HL-60 (cell line): ENCODE results near the gene ABCC1.
"Not testable (repeated sequence)": the region's sequence is repeated elsewhere in the genome, so short reads cannot be mapped to it uniquely, and the experiment has no call there.

Experiments
- DNase-seq, 2 experiments: peaks; one replicate each; pipeline ENCODE4 v3.0.0-alpha.2; 2010 to 2020; ENCODE audit warnings: low read depth in 1 of 2, low spot score in 1 of 2
- H3K27ac ChIP-seq: fragments of 250-450 bp; sonication (Bioruptor Pico); replicated peaks from 2 replicates; pipeline ENCODE4 v1.5.1; 2020; ENCODE audit warnings: mild to moderate bottlenecking, moderate library complexity
- H3K27me3 ChIP-seq: fragments of 250-450 bp; sonication (Bioruptor Pico); 2 replicates; pipeline ENCODE4 v1.5.1; 2021; ENCODE audit warnings: mild to moderate bottlenecking, moderate library complexity; ENCODE audit not compliant: insufficient read depth, poor library complexity, severe bottlenecking
- H3K4me3 ChIP-seq: replicated peaks from 2 replicates; pipeline ENCODE4 v1.5.1; 2011; ENCODE audit warnings: mild to moderate bottlenecking, control low read depth, low read length; ENCODE audit not compliant: insufficient read depth
- GABPA ChIP-seq: IDR thresholded peaks from 2 replicates; pipeline ENCODE4 v1.6.1; 2012; ENCODE audit warnings: low read depth
- POLR2AphosphoS5 ChIP-seq: IDR thresholded peaks from 2 replicates; pipeline ENCODE4 v1.6.1; 2012; ENCODE audit warnings: low read depth
- REST ChIP-seq: IDR thresholded peaks from 2 replicates; pipeline ENCODE4 v1.6.1; 2012; ENCODE audit warnings: low read depth; ENCODE audit not compliant: insufficient replicate concordance
- SPI1 ChIP-seq: IDR thresholded peaks from 2 replicates; pipeline ENCODE4 v1.6.1; 2012; ENCODE audit warnings: low read depth, mild to moderate bottlenecking, borderline replicate concordance
- TF ChIP-seq, protein P1 (sequence below): IDR thresholded peaks from one replicate; pipeline ENCODE4 v1.5.1; 2011; ENCODE audit warnings: low read length, control low read depth, inconsistent platforms; ENCODE audit not compliant: insufficient read depth

ABCC1 gene

GRCh38 chr16:15934991-15935390, 14.4 kb upstream of the ABCC1 start:
- TF ChIP-seq REST: no peak
- no peak for TF ChIP-seq GABPA
- no peak for TF ChIP-seq SPI1
- TF ChIP-seq POLR2AphosphoS5: no peak
- TF ChIP-seq, protein P1, sequence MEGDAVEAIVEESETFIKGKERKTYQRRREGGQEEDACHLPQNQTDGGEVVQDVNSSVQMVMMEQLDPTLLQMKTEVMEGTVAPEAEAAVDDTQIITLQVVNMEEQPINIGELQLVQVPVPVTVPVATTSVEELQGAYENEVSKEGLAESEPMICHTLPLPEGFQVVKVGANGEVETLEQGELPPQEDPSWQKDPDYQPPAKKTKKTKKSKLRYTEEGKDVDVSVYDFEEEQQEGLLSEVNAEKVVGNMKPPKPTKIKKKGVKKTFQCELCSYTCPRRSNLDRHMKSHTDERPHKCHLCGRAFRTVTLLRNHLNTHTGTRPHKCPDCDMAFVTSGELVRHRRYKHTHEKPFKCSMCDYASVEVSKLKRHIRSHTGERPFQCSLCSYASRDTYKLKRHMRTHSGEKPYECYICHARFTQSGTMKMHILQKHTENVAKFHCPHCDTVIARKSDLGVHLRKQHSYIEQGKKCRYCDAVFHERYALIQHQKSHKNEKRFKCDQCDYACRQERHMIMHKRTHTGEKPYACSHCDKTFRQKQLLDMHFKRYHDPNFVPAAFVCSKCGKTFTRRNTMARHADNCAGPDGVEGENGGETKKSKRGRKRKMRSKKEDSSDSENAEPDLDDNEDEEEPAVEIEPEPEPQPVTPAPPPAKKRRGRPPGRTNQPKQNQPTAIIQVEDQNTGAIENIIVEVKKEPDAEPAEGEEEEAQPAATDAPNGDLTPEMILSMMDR: no peak
- H3K27ac ChIP-seq: no peak overlapping the region
- no peak overlapping the region for H3K4me3 ChIP-seq
- DNase-seq: no peak
- no peaks in the 10 kb centered on the region for H3K27me3 ChIP-seq

DNA sequence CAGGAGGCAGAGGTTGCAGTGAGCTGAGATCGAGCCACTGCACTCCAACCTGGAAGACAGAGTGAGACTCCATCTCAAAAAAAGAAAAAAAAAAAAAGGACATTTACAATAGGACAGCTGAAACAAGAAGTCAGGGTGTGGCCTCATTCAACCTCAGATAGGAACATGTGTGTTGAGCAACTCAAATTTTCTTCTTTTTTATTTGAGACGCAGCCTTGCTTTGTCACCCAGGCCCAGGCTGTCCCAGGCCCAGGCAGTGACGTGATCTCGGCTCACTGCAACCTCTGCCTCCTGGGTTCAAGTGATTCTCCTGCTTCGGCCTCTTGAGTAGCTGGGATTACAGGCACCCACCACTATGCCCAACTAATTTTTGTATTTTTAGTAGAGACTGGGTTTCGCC, 12.6 kb upstream of the ABCC1 start:
- peak; percentile 33; the same call in 1 of the 2 replicates for TF ChIP-seq SPI1
- H3K27me3 ChIP-seq, H3K4me3 ChIP-seq, H3K27ac ChIP-seq: not testable (repeated sequence)
- DNase-seq: peak; percentile 48 to 73

DNA sequence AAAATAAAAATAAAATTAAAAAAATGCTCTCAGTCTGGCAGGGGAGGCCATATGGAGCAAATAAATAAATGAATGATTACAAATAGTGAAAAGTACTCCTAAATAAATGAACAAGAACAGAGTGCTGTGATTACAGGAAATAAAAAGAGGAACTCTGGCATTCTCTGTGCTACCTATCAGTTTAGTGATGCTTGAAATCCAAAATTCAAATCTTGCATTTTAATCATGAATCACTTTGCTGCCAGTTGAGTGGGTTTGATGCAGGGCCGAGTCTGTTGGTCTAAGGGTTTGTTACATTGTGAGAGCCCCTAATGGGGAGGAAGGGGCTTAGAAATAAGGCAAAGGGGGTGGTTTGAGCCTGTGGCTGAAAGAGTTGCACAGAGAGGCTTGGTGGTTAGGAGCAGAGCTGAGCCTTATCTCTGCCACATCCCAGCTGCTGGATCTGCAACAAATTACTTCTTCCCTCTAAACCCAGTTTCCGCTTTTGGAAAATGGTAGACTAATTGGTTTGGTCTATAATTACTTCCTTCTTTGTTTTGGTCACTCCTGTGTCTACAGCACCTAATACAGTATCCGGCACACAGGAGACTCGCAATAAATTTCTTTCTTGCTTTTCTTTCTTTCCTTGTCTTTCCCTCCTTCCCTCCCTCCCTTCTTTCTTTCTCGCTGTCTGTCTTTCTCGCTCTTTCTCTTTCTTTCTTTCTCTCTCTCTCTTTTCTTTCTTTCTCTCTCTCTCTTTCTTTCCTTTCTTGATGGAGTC, 6.3 kb upstream of the ABCC1 start:
- peak in 1 of 2 experiments; percentile 76 for DNase-seq
- TF ChIP-seq GABPA (0 out of 2 replicates have a peak, but pooled peaks have one; percentile 37), POLR2AphosphoS5 (0 out of 2 replicates have a peak, but pooled peaks have one; percentile 56), REST (no peak), SPI1 (peak; percentile 87)
- TF ChIP-seq, protein P1: no peak
- peak overlapping the region; percentile 17; the same call in 1 of the 2 replicates for H3K27ac ChIP-seq
- H3K4me3 ChIP-seq: no peak overlapping the region
- no peaks in the 10 kb centered on the region for H3K27me3 ChIP-seq

- Histone ChIP-seq H3K27me3 (no peaks in the 10 kb centered on the region), H3K4me3 (no peak overlapping the region), H3K27ac (no peak overlapping the region)
- TF ChIP-seq, protein P1: no peak
- no peak for TF ChIP-seq POLR2AphosphoS5
- TF ChIP-seq REST: no peak
- no peak for TF ChIP-seq SPI1
- no peak for TF ChIP-seq GABPA
- no peak for DNase-seq
Measured at GRCh38 chr16:15946257-15947044, 3.0 kb upstream of the ABCC1 start.
